Astrocyte (in vitro differentiated cells and primary cell): ENCODE results near the gene SPAG6. TPM values are rescaled to one million over a fixed set of nuclear protein-coding genes. Genes with fewer than 3 reads are reported as not detected.

Experiments used
- DNase-seq: peaks from one replicate; pipeline ENCODE4 v3.0.0-alpha.2; 2010; ENCODE audit warnings: low read depth
- FAIRE-seq: peaks from 2 replicates; lab custom pipeline; 2011; peaks lifted over from hg19 to GRCh38; lab: Jason Lieb, UNC
- H2AFZ ChIP-seq: 2 replicates; pipeline ENCODE4 v1.6.0; 2012; ENCODE audit warnings: low read depth, low read length, inconsistent platforms
- H3K27ac ChIP-seq: 2 replicates; pipeline ENCODE4 v1.5.1; 2011; ENCODE audit warnings: low read depth, low read length, inconsistent platforms
- H3K27me3 ChIP-seq: 2 replicates; pipeline ENCODE4 v1.6.0; 2011; ENCODE audit warnings: low read length, inconsistent platforms; ENCODE audit not compliant: insufficient read depth
- H3K36me3 ChIP-seq: 2 replicates; pipeline ENCODE4 v1.5.1; 2011; ENCODE audit warnings: low read length, inconsistent platforms; ENCODE audit not compliant: insufficient read depth
- H3K4me1 ChIP-seq: 2 replicates; pipeline ENCODE4 v1.5.1; 2011; ENCODE audit warnings: low read length, inconsistent platforms; ENCODE audit not compliant: insufficient read depth
- H3K4me2 ChIP-seq: 2 replicates; pipeline ENCODE4 v1.6.0; 2012; ENCODE audit warnings: low read length, inconsistent platforms
- H3K4me3 ChIP-seq: 2 replicates; pipeline ENCODE4 v1.5.1; 2011; ENCODE audit warnings: low read depth, mild to moderate bottlenecking, low read length, inconsistent platforms; ENCODE audit not compliant: insufficient read depth
- H3K79me2 ChIP-seq: 2 replicates; pipeline ENCODE4 v1.6.0; 2012; ENCODE audit warnings: mild to moderate bottlenecking, low read length, inconsistent platforms; ENCODE audit not compliant: insufficient read depth
- H3K9ac ChIP-seq: 2 replicates; pipeline ENCODE4 v1.6.0; 2012; ENCODE audit warnings: mild to moderate bottlenecking, low read length, inconsistent platforms
- H3K9me3 ChIP-seq: 2 replicates; pipeline ENCODE4 v1.5.1; 2012; ENCODE audit warnings: low read depth, mild to moderate bottlenecking, low read length, inconsistent platforms; ENCODE audit not compliant: insufficient read depth
- H4K20me1 ChIP-seq: 2 replicates; pipeline ENCODE4 v1.6.0; 2012; ENCODE audit warnings: low read length, inconsistent platforms; ENCODE audit not compliant: insufficient read depth
- H3K27ac Mint-ChIP-seq: one replicate; pipeline ENCODE4 v1.8.0; 2021; ENCODE audit warnings: mild to moderate bottlenecking, mixed read lengths; ENCODE audit not compliant: unreplicated experiment
- H3K27me3 Mint-ChIP-seq: one replicate; pipeline ENCODE4 v1.8.0; 2021; ENCODE audit warnings: low read depth, mixed read lengths; ENCODE audit not compliant: unreplicated experiment
- H3K36me3 Mint-ChIP-seq: one replicate; pipeline ENCODE4 v1.8.0; 2021; ENCODE audit warnings: low read depth, mixed read lengths; ENCODE audit not compliant: unreplicated experiment
- H3K4me1 Mint-ChIP-seq: one replicate; pipeline ENCODE4 v1.8.0; 2021; ENCODE audit warnings: low read depth, mixed read lengths; ENCODE audit not compliant: unreplicated experiment
- H3K4me3 Mint-ChIP-seq: one replicate; pipeline ENCODE4 v1.8.0; 2021; ENCODE audit warnings: mild to moderate bottlenecking, moderate library complexity, mixed read lengths; ENCODE audit not compliant: unreplicated experiment
- H3K9me3 Mint-ChIP-seq: one replicate; pipeline ENCODE4 v1.8.0; 2021; ENCODE audit warnings: mild to moderate bottlenecking, mixed read lengths; ENCODE audit not compliant: unreplicated experiment
- EZH2 ChIP-seq: IDR thresholded peaks from 2 replicates; pipeline ENCODE4 v1.6.1; 2012; ENCODE audit warnings: mild to moderate bottlenecking, low read length, inconsistent platforms; ENCODE audit not compliant: insufficient read depth
- total RNA-seq: library from RNA; stranded (reverse); gene quantifications from 2 replicates; pipeline ENCODE4 v1.2.1, GENCODE V29; 2021
- TF ChIP-seq, protein P1 (sequence below): IDR thresholded peaks from 2 replicates; pipeline ENCODE4 v1.5.1; 2011; ENCODE audit warnings: low read depth, mild to moderate bottlenecking, inconsistent platforms, low read length, moderate library complexity; ENCODE audit not compliant: insufficient read depth

The SPAG6 gene
- total RNA-seq, 1 donor from 2014 or later: not detected

DNA sequence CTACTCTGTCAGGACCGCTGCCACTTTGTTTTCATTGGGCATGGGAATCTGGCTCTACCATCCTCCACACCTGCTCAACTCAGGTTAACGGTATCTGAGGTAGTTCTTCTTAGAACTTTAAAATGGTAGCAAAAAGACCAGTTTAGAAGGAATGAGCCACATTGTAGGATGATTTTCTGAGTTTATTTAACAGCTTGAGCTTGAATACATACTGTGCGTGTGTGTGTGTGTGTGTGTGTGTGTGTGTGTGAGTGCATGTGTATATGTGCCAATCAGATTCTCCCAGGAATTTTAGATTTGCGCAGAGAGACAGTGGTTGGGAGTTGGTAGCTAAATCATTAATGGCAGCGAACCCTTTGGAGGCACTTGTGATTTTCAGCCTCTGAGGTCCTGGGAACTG, 81.4 kb downstream of the SPAG6 start:
- no peak overlapping the region for H2AFZ ChIP-seq

DNA sequence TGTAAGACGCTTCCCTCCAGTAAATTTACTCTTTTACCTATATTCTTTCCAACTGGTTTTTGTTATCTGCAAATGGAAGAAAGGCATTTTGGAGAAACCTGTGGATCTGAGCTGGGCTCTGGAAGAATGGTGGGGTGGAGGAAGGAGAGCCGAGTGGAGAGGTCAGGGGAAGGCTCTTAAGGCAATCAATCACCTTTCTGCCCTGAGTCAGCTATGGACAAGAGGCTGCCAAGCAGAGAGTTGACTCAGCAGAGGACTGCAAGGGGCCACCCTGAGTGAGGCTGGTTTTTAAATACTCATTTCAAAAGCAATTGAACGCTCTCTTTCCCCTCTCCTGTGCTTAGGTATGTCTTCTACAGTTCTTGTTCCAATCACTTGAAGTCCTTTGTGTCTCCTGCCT, 81.8 kb downstream of the SPAG6 start:
- Mint-ChIP-seq H3K9me3 (peaks cover 5% of the 10 kb centered on the region), H3K36me3 (no peaks in the 10 kb centered on the region), H3K4me1 (peaks cover 27% of the 10 kb centered on the region), H3K27ac (peak overlapping the region; percentile 2), H3K27me3 (no peaks in the 10 kb centered on the region), H3K4me3 (peak overlapping the region; percentile 8)
- Histone ChIP-seq H4K20me1 (no peaks in the 10 kb centered on the region), H3K36me3 (no peaks in the 10 kb centered on the region), H2AFZ (no peak overlapping the region), H3K9ac (no peak overlapping the region), H3K9me3 (no peaks in the 10 kb centered on the region), H3K4me1 (peaks cover 16% of the 10 kb centered on the region), H3K27ac (no peak overlapping the region), H3K4me3 (no peak overlapping the region), H3K79me2 (no peaks in the 10 kb centered on the region), H3K4me2 (peak overlapping the region; percentile 55), H3K27me3 (no peaks in the 10 kb centered on the region)
- TF ChIP-seq EZH2: no peak
- TF ChIP-seq, protein P1, sequence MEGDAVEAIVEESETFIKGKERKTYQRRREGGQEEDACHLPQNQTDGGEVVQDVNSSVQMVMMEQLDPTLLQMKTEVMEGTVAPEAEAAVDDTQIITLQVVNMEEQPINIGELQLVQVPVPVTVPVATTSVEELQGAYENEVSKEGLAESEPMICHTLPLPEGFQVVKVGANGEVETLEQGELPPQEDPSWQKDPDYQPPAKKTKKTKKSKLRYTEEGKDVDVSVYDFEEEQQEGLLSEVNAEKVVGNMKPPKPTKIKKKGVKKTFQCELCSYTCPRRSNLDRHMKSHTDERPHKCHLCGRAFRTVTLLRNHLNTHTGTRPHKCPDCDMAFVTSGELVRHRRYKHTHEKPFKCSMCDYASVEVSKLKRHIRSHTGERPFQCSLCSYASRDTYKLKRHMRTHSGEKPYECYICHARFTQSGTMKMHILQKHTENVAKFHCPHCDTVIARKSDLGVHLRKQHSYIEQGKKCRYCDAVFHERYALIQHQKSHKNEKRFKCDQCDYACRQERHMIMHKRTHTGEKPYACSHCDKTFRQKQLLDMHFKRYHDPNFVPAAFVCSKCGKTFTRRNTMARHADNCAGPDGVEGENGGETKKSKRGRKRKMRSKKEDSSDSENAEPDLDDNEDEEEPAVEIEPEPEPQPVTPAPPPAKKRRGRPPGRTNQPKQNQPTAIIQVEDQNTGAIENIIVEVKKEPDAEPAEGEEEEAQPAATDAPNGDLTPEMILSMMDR: no peak
- FAIRE-seq: no peak
- DNase-seq: peak; percentile 77

More for the DNA sequence above, 81.4 kb downstream of the SPAG6 start:
- H3K9me3 ChIP-seq: no peaks in the 10 kb centered on the region
- Mint-ChIP-seq H3K4me3 (peak overlapping the region; percentile 30), H3K36me3 (no peaks in the 10 kb centered on the region), H3K27ac (no peak overlapping the region), H3K4me1 (peaks cover 27% of the 10 kb centered on the region), H3K27me3 (no peaks in the 10 kb centered on the region), H3K9me3 (peaks cover 5% of the 10 kb centered on the region)
- H4K20me1 ChIP-seq: no peaks in the 10 kb centered on the region
- H3K9ac ChIP-seq: no peak overlapping the region
- no peak overlapping the region for H3K4me2 ChIP-seq
- no peak for FAIRE-seq
- no peaks in the 10 kb centered on the region for H3K27me3 ChIP-seq
- no peak overlapping the region for H3K4me3 ChIP-seq
- H3K79me2 ChIP-seq: no peaks in the 10 kb centered on the region
- no peak overlapping the region for H3K27ac ChIP-seq
- DNase-seq: no peak
- no peaks in the 10 kb centered on the region for H3K36me3 ChIP-seq
- TF ChIP-seq, protein P1: no peak
- TF ChIP-seq EZH2: no peak
- H3K4me1 ChIP-seq: peaks cover 16% of the 10 kb centered on the region

DNA sequence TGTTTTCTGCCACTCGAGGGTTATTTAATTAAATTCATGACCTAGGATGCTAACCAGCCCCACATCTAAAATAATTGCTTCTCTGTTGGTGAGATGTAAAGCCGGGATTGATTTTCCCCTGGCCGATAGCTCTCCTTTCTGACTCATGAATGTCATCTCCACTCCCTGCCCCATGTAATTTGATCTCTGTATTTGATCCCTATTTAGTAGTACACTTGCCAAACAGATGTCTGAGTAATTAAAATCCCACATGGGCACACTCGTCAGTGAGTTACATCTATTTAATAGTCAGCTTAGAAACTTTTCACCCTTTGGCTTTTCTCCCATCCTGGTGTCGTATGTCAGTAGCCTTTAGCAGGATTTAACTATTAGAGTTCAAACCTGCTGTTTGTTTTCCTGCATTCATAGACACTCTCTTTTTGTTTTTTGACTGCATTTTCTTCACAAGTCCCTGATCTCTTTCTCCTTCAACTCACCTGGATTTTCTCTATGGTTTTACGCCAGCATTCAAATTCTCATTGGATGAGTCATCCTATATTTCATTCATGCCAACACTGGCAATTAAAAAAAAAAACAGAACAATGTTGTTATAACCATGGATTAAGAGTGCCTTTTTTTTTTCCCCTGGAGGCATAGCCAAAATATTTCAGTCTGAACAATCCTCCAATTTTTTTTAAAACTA, 82.7 kb downstream of the SPAG6 start:
- no peak overlapping the region for H3K27ac Mint-ChIP-seq
- H3K79me2 ChIP-seq: no peaks in the 10 kb centered on the region
- no peaks in the 10 kb centered on the region for H4K20me1 ChIP-seq
- no peak for FAIRE-seq
- H2AFZ ChIP-seq: no peak overlapping the region
- no peak overlapping the region for H3K9ac ChIP-seq
- peaks cover 28% of the 10 kb centered on the region for H3K4me1 Mint-ChIP-seq
- H3K9me3 Mint-ChIP-seq: peaks cover 5% of the 10 kb centered on the region
- no peaks in the 10 kb centered on the region for H3K9me3 ChIP-seq
- H3K4me1 ChIP-seq: peaks cover 16% of the 10 kb centered on the region
- no peak overlapping the region for H3K4me3 Mint-ChIP-seq
- no peak overlapping the region for H3K4me3 ChIP-seq
- H3K36me3 ChIP-seq: no peaks in the 10 kb centered on the region
- TF ChIP-seq, protein P1: no peak
- TF ChIP-seq EZH2: no peak
- peak overlapping the region; percentile 17 for H3K27ac ChIP-seq
- H3K4me2 ChIP-seq: peak overlapping the region; percentile 55
- no peaks in the 10 kb centered on the region for H3K36me3 Mint-ChIP-seq
- no peaks in the 10 kb centered on the region for H3K27me3 Mint-ChIP-seq
- peak; percentile 93 for DNase-seq
- no peaks in the 10 kb centered on the region for H3K27me3 ChIP-seq
